GM12878 (cell line): ENCODE results near the gene FBXO4. TPM values are rescaled to one million over a fixed set of nuclear protein-coding genes. Genes with fewer than 3 reads are reported as not detected.

Experiments
- ATAC-seq: fragments of 200-7000 bp; cut with Tn5 transposase; 3 replicates; pipeline ENCODE4 v1.9.1; 2020; ENCODE audit warnings: mild to moderate bottlenecking, moderate library complexity
- BruUV-seq: library from RNA; stranded (reverse); fragments of 400-500 nt; replicated peaks from 2 replicates; lab custom pipeline; 2021; lab: Mats Ljungman, UMichigan
- CTCF ChIA-PET: fragments of 300-600 bp; sonication (Branson Sonifier 250); formaldehyde crosslinking; extraction: SDS; loops from one replicate; lab custom pipeline; 2021; ENCODE audit warnings: inconsistent platforms; lab: Yijun Ruan, JAX
- POLR2A ChIA-PET: fragments of 350-600 bp; formaldehyde crosslinking; extraction: SDS; loops from one replicate; lab custom pipeline; 2021; ENCODE audit warnings: inconsistent platforms; lab: Charles Lee
- RAD21 ChIA-PET: fragments of 300-600 bp; sonication (Branson Sonifier 250); formaldehyde crosslinking; loops from one replicate; lab custom pipeline; 2023; ENCODE audit warnings: antibody characterized with exemption; ENCODE audit not compliant: unreplicated experiment; lab: Charles Lee
- SMC1A ChIA-PET: fragments of 300-600 bp; sonication (Branson Sonifier 250); formaldehyde crosslinking; loops from one replicate; lab custom pipeline; 2023; ENCODE audit not compliant: unreplicated experiment, uncharacterized antibody; lab: Charles Lee
- DNase-seq: peaks from one replicate; pipeline ENCODE4 v3.0.0-alpha.2; 2011; ENCODE audit warnings: low read depth, low spot score
- FAIRE-seq: peaks from 3 replicates; lab custom pipeline; 2011; peaks lifted over from hg19 to GRCh38; lab: Jason Lieb, UNC
- H2AFZ ChIP-seq: 2 replicates; pipeline ENCODE4 v1.6.0; 2011; ENCODE audit warnings: low read depth, low read length, control low read depth; ENCODE audit not compliant: control insufficient read depth
- H3K27ac ChIP-seq: 2 replicates; pipeline ENCODE4 v1.5.1; 2011; ENCODE audit warnings: control low read depth; ENCODE audit not compliant: control insufficient read depth, insufficient read depth
- H3K27me3 ChIP-seq, 2 experiments: replicated peaks in 1 of 2; 2 replicates each; pipeline versions ENCODE4 v1.6.0 to v1.6.1; 2011; ENCODE audit warnings: low read length in 1 of 2; ENCODE audit not compliant: control insufficient read depth in 2 of 2, insufficient read depth in 2 of 2
- H3K36me3 ChIP-seq, 2 experiments: 2 replicates each; pipeline ENCODE4 v1.5.1; 2011; ENCODE audit warnings: low read length in 1 of 2; ENCODE audit not compliant: control insufficient read depth in 2 of 2, insufficient read depth in 2 of 2
- H3K4me1 ChIP-seq: 2 replicates; pipeline ENCODE4 v1.6.1; 2011; ENCODE audit warnings: mild to moderate bottlenecking, low read length, moderate library complexity, mixed read lengths; ENCODE audit not compliant: control insufficient read depth, insufficient read depth
- H3K4me2 ChIP-seq: 2 replicates; pipeline ENCODE4 v1.6.0; 2011; ENCODE audit warnings: control low read depth; ENCODE audit not compliant: control insufficient read depth, insufficient read depth
- H3K4me3 ChIP-seq: fragments of 200-600 bp; sonication (generic); 2 replicates; pipeline ENCODE4 v1.5.1; 2016
- H3K79me2 ChIP-seq: 2 replicates; pipeline ENCODE4 v1.6.0; 2011; ENCODE audit warnings: low read length; ENCODE audit not compliant: control insufficient read depth, insufficient read depth
- H3K9ac ChIP-seq: 2 replicates; pipeline ENCODE4 v1.8.0; 2011; ENCODE audit warnings: low read length, control low read depth, mixed read lengths; ENCODE audit not compliant: control insufficient read depth, insufficient read depth
- H3K9me3 ChIP-seq: replicated peaks from 3 replicates; pipeline ENCODE4 v1.5.1; 2011; ENCODE audit warnings: mild to moderate bottlenecking, low read length; ENCODE audit not compliant: control insufficient read depth, insufficient read depth
- H4K20me1 ChIP-seq: 2 replicates; pipeline ENCODE4 v1.6.0; 2011; ENCODE audit not compliant: control insufficient read depth, insufficient read depth
- CBX3 ChIP-seq: fragments of 200-600 bp; sonication (generic); IDR thresholded peaks from 2 replicates; pipeline ENCODE4 v1.6.1; 2016; ENCODE audit warnings: low read depth, borderline replicate concordance
- KAT2A ChIP-seq: conservative IDR thresholded peaks from 2 replicates; pipeline ENCODE4 v1.6.1; 2011; ENCODE audit warnings: low read depth, low read length; ENCODE audit not compliant: control insufficient read depth
- LARP7 ChIP-seq: fragments of 450-650 bp; IDR thresholded peaks from 2 replicates; pipeline ENCODE4 v1.6.1; 2017; ENCODE audit warnings: mild to moderate bottlenecking
- NFXL1 ChIP-seq: fragments of 450-650 bp; IDR thresholded peaks from 2 replicates; pipeline ENCODE4 v1.6.1; 2017; ENCODE audit warnings: antibody characterized with exemption, mild to moderate bottlenecking, borderline replicate concordance
- NRF1 ChIP-seq: conservative IDR thresholded peaks from 2 replicates; pipeline ENCODE4 v1.6.1; 2011; ENCODE audit warnings: mild to moderate bottlenecking, low read depth, low read length, improper control_type of control experiment
- POU2F2 ChIP-seq: IDR thresholded peaks from 3 replicates; pipeline ENCODE4 v1.6.1; 2011; ENCODE audit warnings: low read depth, mild to moderate bottlenecking, low read length, borderline replicate concordance
- RELA ChIP-seq: fragments of 450-650 bp; IDR thresholded peaks from 2 replicates; pipeline ENCODE4 v1.8.0; 2014; ENCODE audit warnings: borderline replicate concordance; ENCODE audit not compliant: partially characterized antibody
- TCF7 ChIP-seq: IDR thresholded peaks from 2 replicates; pipeline ENCODE4 v1.6.1; 2014; ENCODE audit warnings: antibody characterized with exemption, borderline replicate concordance
- ZNF622 ChIP-seq: fragments of 450-650 bp; IDR thresholded peaks from 2 replicates; pipeline ENCODE4 v1.6.1; 2017; ENCODE audit warnings: mild to moderate bottlenecking, inconsistent platforms
- ZSCAN29 ChIP-seq: fragments of 450-650 bp; IDR thresholded peaks from 2 replicates; pipeline ENCODE4 v1.6.1; 2017; ENCODE audit warnings: mild to moderate bottlenecking, moderate library complexity
- in situ Hi-C: fragments of 300-500 bp; cut with MboI; formaldehyde crosslinking; loops from 9 replicates; pipeline ENCODE4 v1.14.3; 2018; ENCODE audit warnings: mixed read lengths
- intact Hi-C: fragments of 100-400 bp; cut with micrococcal nuclease; formaldehyde crosslinking; loops from one replicate; pipeline ENCODE4 v1.14.2; 2022; ENCODE audit not compliant: unreplicated experiment
- polyA plus RNA-seq, 11 experiments: library from polyadenylated mRNA; depleted of rRNA in 4 of 11; unstranded in 6 of 11; stranded (reverse) in 5 of 11; fragments of >200 nt; fragmentation: Nextera tagmentation in 4 of 11; fragmentation: Illumina TruSeq in 1 of 11; extraction: Ambion mirVana in 4 of 11; extraction: Trizol in 1 of 11; gene quantifications; 1 replicate in 1 of 11; 2 replicates in 10 of 11; pipeline versions ENCODE4 v1.2.1 to v1.2.3, GENCODE V29; 2011 to 2016; ENCODE audit warnings: inconsistent platforms in 2 of 11, missing spikeins in 2 of 11, low read depth in 1 of 11
- total RNA-seq, 4 experiments: library from RNA; depleted of rRNA in 3 of 4; stranded (reverse); fragments of >200 nt in 3 of 4; fragmentation: Illumina TruSeq in 1 of 4; extraction: Trizol in 1 of 4; gene quantifications; 2 replicates each; pipeline versions ENCODE4 v1.2.1 to v1.2.3, GENCODE V29; 2013 to 2021

The FBXO4 gene
- total and polyA plus RNA-seq, 10 of the 15 experiments (the other 5 are each of a cell fraction or from before 2014, with no cell fraction given): 7.2 to 30.5 (median 19.6) TPM

DNA sequence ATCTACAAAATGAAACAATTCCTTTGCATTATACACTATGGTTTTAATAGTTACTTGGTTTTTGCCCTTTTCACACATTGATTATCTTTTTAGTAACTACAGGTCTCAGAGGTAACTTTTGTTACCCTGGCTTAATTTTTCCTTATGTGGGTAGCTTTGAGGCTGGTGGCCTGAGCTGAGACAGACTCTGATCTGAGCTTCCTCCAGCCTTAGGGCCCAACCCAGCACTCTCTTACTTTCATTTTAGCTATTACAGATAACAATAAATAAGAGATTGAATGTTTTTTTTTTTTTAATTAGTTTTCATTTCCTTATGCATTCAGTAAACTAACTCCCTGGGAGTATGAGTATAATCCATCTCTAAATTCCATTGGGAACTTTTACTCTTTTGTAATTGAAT is 39.8 kb upstream of the FBXO4 start:
- ChIA-PET RAD21 (interaction anchor here (1.1 kb wide), 1 partner anchor 19 kb away, joined by 5 read pairs; the partner anchor contains the start of gene RIMOC1), SMC1A (interaction anchor here (0.6 to 1.0 kb wide), 4 partner anchors 9 to 51 kb away, joined by 3 read pairs; no protein-coding TSS in a partner anchor), CTCF (interaction anchor here (1.4 kb wide), 1 partner anchor 42 kb away, joined by 5 read pairs; no protein-coding TSS in a partner anchor), POLR2A (no interaction called here)
- Histone ChIP-seq H3K4me1 (no peaks in the 10 kb centered on the region), H3K27me3 (no peaks in the 10 kb centered on the region), H3K27ac (no peak overlapping the region), H3K4me2 (no peak overlapping the region), H2AFZ (no peak overlapping the region; the same call in 1 of the 2 replicates), H3K9me3 (no peaks in the 10 kb centered on the region), H3K36me3 (no peaks in the 10 kb centered on the region), H3K9ac (no peak overlapping the region), H3K79me2 (no peaks in the 10 kb centered on the region), H4K20me1 (no peaks in the 10 kb centered on the region), H3K4me3 (no peak overlapping the region)
- FAIRE-seq (no peak), ATAC-seq (peak; percentile 54; the same call in 1 of the 3 replicates), DNase-seq (no peak)
- intact Hi-C loops (no loop called here), in situ Hi-C loops (no loop called here)
- no peak for TF ChIP-seq NRF1
- no peak for TF ChIP-seq NFXL1
- no peak for TF ChIP-seq POU2F2
- no peak for TF ChIP-seq LARP7
- TF ChIP-seq ZSCAN29: no peak
- TF ChIP-seq CBX3: no peak
- TF ChIP-seq KAT2A: no peak
- TF ChIP-seq TCF7: no peak
- no peak for TF ChIP-seq ZNF622
- no peak for TF ChIP-seq RELA
- BruUV-seq: no TSS peak
